Stimulated activated CD4-positive, alpha-beta T cell treated with anti-CD3 and anti-CD28 coated beads, Interleukin-12 subunit alpha, Interleukin-12 subunit beta, amount 100 ng/mL, for 24 hours (primary cell): ENCODE measurements around the gene TPCN2.

Source experiments
- DNase-seq, 2 experiments: peaks; one replicate each; pipeline ENCODE4 v3.0.0-alpha.2; 2020; ENCODE audit warnings: low read depth in 2 of 2

The TPCN2 gene

DNA sequence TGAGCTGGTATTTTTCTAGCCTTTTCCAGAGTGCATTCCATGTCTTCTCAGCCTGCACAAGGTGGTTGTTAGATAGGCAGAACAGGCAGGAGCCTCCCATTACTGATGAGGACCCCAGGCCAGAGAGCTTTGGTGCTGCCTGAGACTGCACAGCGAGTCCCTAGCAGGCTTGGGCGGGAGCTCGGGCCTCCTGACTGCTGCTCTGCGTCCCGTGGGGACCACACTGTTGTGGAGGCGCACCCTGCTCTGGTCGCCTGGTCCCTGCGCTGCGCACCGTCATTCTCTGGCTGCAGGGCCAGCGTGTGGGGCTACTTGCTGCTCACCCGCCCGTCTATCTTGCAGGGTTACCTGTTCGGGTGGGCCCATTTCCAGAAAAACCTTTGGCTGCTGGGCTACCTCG is 8.5 kb downstream of the TPCN2 start:
- DNase-seq, result no peak

DNA sequence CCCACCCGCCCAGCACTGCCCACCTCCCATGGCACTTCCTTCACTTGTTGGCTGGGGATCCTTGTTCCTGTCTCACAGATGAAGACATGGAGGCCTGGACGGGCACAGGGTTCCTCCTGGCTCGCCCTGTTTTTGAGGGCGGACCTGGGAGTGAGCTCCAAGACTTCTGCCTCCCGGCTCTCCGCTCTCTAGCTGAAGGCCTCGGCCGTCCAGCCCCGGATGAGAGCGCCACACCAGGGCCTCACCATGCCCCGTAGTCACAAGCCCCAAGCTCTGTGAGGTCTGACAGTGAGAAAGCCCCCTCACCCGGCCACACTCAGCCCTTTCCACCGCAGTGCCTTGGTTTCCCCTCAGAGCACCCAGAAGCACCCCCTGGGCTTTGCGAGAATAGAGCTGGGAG is 9.1 kb downstream of the TPCN2 start:
- DNase-seq, result no peak

- DNase-seq, result no peak
Measured at GRCh38 chr11:69058511-69059270, 10.0 kb downstream of the TPCN2 start.

DNA sequence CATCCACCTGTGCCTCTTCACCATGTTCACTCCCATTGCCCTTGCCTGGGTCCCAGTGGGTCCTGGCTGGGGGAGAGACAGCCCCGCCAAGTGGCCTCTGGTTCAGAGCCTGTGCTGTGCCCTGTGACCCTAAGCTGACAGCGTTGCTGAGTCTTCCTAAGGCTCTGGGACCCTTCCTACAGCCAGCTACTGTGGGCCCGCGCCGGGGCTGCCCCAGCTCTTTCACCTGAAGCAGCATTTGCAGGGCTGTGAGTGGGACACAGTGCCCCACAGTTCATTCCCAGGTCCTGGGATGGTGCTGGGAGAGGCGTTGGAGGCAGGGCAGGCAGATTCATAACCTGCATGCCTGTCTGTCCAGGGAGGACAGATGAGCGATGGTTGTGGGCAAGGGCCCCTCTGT is 10.7 kb downstream of the TPCN2 start:
- DNase-seq, result no peak

DNA sequence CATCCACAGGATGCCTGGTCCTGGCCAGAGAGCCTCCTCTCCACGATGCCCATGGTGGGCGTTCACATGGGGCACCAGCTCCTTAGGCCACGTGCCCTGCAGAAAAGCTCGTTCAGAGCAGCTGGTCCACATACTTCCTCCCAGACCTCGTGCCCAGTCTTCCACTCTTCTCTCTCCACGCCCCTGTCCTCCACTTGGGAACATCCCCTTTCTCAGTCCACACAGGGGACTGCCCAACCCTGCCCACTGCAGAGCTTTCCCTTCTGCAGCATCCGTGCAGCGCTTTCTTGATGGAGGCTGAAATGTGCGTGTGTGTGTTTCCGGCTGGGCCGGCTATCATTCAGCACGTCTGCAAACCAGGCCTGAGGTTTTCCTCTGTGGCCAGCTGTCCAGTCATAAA is 11.3 kb downstream of the TPCN2 start:
- no peak for DNase-seq

DNA sequence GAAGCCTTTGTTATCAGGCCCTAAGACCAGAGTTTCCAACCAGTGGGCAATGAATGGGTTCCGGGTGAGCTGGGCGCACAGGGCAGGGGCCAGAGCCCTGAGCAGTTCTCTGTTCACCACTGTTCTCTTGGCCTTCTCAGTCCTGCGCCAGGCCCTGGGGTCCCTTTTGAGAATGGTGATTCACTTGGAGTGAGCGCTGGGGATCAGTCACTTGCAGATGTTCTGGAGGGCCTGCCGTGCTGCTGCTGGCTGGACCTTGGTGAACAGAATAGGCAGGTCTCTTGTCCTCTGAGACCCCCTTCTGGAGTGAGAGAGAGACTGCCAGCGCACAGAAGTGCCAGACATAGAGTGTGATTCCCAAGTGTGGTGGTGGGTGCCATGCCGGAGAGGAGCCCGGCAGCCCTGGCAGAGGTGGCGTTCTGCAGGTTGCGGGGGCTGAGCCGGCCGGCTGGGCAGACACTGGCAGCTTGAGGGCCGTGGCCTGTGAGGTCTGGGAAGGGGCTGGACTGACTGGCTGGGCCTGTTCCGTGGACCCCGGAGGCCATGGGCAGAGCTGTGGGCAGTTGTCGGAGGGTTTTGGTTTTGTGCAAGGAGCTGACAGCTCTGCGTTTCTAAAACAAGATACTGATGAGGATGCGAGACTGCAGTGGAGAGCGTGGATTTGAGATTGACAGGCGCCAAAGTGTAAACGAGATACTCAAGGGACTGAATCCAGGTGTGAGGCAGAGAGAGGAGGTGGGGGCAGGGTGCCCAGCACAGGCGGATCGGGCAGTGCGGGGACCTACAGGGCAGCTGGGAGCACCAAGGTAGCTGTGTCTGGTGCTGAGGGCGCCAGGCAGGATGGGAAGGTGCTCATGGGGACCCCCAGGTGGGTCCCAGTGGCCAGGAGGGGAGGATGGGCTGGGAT is 12.3 kb downstream of the TPCN2 start:
- no peak for DNase-seq

DNA sequence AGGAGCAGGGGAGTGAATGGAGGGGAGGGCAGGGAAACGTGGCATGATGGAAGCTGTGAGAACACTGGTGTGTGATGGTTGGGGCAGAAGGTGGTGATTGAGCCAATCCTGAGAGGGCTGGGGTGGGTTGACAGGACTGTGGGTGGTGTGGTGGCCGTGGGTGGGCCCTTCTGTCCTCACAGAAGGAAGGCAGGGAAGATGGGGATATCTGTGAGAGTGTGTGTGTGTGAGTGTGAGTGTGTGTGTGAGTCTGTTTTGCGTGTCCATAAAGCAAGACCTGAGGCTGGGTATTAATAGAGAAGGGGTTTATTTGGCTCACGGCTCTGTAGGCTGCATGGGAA is 13.0 kb downstream of the TPCN2 start:
- DNase-seq, result no peak

- DNase-seq, result no peak
Measured at GRCh38 chr11:69062169-69062855, 13.6 kb downstream of the TPCN2 start.

DNA sequence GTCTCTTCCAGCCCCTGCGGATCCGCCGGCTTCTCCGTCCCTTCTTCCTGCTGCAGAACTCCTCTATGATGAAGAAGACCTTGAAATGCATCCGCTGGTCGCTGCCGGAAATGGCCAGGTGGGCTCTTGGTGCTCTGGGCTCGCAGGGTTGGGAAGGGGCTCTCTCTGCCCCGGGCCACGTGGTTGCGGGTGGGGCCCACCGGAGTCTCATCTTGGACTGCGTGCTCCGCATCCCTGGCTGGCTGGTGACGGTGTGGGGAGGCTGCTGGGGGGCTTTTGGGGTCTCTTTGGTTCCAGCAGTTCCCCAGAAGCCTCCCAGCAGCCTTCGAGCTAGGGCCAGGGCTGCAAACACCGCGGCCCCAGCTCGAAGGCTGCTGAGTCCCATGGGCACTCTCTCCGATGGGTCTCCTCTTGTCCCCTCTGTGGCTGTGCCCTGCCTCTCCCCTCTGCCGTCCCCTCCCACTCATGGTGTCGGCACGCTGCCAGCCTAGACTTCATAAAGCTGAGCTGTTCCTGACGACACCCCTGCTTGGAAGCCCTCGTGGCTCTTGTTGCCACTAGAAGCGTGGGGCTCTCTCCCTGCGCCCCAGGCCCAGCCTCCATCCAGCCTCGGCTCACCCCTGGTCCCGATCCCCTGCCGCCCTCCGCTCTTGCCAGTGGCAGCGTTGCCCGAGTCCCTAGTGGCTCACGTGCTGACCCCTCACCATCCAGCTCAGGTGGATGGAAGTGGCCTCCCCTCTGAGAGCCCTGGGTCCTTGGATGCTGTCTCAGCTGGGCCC is 14.3 kb downstream of the TPCN2 start:
- no peak for DNase-seq

GRCh38 chr11:69063652-69064260 is 15.0 kb downstream of the TPCN2 start:
- no peak for DNase-seq

GRCh38 chr11:69064394-69064957 is 15.7 kb downstream of the TPCN2 start:
- no peak for DNase-seq

DNA sequence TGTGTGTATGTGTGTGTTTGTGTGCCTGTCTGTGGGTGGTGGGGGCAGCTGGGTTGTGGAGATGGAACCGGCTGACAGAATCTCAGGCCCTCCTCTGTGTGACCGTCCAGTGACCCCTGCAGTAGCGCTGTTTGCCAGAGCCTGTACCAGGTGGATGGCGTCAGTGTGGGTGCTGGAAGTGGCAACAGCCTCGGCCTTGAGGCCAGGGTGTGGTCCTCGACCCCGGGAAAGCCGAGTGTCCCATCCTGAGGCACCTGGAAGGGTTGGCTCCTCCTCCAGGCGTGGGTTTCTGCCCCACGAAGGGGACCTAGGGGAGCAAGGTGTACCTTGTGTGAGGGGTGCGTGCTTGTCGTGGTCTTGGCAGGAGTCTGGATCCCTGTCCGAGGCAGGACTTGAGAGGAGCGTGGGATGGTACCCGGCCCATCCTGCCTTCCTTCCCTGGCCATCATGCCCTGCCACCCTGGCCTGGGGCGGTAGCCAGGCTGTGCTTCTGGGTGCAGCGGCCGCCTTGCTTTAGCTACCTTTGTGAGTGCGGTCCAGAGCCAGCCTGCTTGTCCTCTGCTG is 16.5 kb downstream of the TPCN2 start:
- no peak for DNase-seq

DNA sequence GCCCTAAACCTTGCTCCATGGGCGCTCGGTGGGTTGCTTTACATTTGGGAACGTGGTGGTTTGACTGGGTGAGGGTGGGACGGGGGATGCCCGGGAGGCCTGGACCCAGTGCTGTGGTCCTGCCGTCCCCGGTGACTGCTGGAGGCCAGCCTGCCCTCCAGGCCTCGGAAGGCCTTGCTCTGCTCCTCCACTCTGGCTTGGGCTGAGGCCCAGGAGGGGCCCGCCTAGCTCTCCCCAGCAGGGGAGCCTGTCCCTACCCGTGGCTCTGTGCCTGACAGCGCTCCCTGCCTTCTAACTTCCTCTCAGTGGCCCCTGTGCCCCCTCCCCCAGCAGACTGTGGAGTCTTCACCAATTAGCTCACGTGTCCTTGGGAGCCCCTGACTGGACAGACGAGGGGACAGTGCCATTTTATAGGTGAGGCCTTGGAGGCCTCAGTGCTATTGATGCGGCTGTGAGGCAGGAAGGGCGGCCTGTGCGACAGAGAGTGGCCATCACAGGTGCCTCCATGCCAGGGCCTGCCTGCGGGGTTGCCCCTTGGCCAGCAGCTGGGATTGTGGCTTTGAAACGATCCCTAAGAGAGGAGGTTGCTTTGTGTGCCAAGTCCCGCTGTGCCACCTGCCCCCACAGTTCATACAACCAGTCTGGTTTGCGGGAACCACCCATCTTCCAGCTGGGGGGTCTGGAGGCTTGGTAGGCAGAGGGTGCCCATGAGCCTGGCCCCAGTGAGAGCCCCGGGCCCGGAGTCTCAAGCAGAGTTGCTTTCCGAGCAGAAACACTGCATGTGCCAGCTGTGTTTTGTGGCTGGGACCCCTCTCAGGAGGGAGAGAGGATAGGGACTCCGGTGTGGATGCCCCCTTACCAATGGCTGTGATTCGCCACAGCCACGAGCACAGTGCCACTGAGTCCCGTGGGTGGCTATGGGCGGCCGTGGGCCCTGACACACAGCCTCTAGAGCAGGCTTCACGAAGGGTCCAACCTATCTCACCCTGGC is 17.7 kb downstream of the TPCN2 start:
- DNase-seq, result no peak

DNA sequence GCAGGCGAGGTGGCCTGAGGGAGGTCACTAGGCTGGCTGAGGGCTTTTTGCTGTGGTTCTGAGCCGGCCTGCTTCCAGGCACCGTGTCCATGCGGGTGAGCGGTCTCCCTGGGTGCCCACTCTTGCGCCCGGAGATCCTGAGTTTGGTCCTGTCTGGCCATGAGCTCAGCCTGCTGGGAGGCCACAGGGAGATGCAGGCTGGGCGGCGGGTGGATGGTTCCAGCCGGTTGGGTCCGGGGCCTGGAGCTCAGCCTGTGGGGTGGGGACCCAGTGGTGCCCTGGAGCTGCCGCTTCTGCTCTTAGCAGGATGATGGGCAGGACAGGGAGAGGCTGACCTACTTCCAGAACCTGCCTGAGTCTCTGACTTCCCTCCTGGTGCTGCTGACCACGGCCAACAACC is 18.5 kb downstream of the TPCN2 start:
- DNase-seq, result no peak

- DNase-seq, result no peak
Measured at GRCh38 chr11:69071086-69071800, 22.5 kb downstream of the TPCN2 start.

GRCh38 chr11:69071956-69072355 is 23.2 kb downstream of the TPCN2 start:
- DNase-seq, result no peak

GRCh38 chr11:69073469-69073868 is 24.7 kb downstream of the TPCN2 start:
- no peak for DNase-seq

DNA sequence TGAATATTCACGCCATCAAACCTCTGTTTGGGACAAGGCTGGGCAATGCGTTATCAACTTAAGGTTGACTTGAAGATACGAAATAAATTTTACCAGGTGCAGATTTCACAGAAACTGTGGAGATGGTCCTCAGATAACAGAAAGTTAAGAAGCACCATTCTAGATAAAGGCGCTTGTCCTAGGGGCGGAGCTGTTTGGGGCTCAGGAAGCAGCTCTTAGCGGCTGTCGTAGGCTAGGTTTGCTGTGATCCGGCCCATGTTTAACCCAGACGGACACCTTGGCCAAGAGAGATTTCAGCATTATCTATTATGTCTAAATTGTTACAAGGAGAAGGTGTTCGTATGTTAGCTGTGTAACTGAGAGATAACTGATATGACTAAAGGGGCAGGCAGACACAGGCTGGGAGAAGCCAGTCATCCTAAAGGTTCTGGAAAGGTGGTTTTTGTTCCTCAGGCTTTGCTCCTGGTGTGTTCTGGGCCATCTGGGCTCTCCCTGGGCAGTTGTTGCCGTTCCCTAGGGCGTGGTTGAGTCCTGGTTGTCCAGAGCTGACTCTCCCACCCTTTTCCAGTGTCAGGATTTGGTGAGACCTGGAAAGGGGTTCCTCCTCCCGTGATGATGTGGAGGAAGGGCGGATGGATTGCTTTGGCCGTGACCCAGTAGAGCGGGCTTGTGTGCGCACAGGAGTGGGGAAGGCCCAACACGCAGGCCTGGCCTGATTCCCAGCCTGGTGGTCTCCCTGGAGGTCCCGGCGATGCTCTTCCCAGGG is 25.8 kb downstream of the TPCN2 start:
- DNase-seq, result no peak
